ENCODE data around the gene SS18L1. TPM values are rescaled to one million over a fixed set of nuclear protein-coding genes. Genes with fewer than 3 reads are reported as not detected.
"Not testable (repeated sequence)": the region's sequence is repeated elsewhere in the genome, so short reads cannot be mapped to it uniquely, and the experiment has no call there.

The SS18L1 gene
- total RNA-seq, 1 donor from 2014 or later, result 8.0 TPM

DNA sequence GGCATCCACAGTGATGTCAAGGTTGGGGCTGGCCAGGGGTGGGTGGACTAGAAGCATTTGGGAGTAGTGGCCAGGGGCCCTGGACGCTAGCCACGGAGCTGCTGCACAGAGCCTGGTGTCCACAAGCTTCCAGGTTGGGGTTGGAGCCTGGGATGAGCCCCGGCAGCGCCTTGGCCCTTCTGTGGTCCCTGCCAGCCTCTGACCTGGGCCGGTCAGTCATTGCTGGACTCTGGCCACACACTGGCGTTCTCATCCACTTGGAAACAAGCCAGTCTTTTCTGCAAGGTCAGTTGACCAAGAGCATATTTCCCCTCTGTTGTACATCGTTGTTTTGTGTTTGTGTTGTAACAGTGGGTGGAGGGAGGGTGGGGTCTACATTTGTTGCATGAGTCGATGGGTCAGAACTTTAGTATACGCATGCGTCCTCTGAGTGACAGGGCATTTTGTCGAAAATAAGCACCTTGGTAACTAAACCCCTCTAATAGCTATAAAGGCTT is 8.8 kb upstream of the SS18L1 start:
- intact Hi-C loops (cut with DNase I), result loop anchor here (5.0 kb wide), 2 partner anchors 107 to 122 kb away; no protein-coding TSS in a partner anchor
- no peak for DNase-seq (ENCODE audit: low spot score)

DNA sequence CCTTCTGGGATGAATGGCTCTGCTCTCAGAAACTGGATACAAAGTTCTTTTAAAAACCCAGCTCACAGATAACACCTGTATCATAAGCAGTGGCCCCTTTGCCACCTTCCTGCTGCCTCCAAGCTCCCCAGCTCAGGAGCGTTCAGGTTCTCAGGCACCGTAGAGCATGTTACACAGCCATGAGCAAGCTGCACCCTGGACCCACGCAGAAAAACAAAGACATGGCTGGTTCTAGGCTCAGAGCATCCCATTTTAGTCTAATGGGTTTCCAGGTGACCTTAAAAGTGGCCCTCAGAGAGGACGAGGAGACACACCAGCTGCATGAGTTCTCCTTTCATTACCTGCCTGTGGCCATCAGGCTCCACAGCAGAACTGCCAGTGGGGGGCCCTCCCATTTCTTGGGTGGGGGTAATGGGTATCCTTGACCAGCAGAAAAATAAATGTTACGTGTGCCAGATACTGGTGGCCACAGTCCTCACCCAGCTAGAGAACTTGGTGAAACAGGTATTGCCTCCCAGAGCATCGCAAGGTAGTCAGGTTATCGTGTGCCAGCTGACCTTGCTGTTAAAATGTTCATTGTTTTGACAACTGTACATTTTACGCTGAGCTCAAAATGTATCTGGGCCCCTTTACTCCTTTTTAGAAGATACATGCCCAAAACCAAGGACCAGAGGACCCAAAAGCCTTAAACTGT is 7.8 kb upstream of the SS18L1 start:
- intact Hi-C loops (cut with DNase I), result loop anchor here (5.0 kb wide), 2 partner anchors 108 to 123 kb away; no protein-coding TSS in a partner anchor
- no peak for DNase-seq (ENCODE audit: low spot score)

DNA sequence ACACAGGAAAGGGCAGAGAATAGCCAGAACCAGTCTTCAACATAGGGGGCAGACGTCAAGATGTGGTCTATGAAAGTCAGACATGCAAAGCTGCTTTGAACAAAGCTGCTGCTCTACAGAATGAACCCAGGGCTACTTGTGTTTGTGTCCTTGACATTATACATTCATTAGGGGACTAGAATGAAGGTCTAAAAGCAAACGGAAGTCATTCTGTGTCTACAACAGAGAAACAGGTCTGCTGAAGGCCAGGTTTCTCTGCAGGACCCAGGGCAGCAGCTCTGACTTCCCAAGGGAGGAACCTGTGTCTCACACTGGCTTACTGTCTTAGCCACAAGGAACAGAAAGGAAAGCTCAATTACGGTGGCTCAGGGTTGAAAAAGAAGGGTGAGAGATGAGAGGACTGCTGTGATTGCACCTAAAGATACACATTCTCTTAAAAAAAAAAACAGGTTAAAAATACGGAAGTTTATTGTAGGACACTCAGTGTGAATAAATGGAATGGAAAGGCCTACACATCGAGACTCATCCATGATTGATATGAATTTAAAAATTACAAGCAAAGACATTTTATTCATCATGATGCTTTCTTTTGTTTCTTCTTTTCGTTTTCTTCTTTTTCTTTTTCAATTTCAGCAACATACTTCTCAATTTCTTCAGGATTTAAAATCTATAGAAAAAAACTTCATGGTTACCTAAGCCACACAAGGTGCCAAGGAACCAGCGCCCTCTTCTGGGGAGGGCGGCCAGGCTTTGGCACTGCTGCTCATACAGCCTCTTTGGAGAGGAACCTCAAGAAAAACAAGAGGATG is 7.1 kb upstream of the SS18L1 start:
- intact Hi-C loops (cut with DNase I), result loop anchor here (5.0 kb wide), 2 partner anchors 109 to 124 kb away; no protein-coding TSS in a partner anchor
- DNase-seq (ENCODE audit: low spot score), result no peak

DNA sequence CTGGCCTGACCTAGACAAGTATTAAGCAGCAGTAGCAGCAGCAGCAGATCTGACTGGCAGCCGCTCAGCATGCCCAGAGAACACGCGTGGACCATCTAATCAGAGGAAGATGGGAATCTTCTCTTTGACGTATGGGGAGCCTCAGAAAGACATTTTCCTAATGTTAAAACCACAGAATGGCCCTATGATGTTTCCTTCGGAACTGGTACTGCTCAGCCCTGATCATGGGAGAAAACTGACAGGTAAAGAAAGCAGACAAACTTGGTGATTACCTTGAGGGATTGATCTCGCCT is 6.5 kb upstream of the SS18L1 start:
- no peak for DNase-seq (ENCODE audit: low spot score)
- intact Hi-C loops (cut with DNase I), result loop anchor here (5.0 kb wide), 2 partner anchors 110 to 125 kb away; no protein-coding TSS in a partner anchor

DNA sequence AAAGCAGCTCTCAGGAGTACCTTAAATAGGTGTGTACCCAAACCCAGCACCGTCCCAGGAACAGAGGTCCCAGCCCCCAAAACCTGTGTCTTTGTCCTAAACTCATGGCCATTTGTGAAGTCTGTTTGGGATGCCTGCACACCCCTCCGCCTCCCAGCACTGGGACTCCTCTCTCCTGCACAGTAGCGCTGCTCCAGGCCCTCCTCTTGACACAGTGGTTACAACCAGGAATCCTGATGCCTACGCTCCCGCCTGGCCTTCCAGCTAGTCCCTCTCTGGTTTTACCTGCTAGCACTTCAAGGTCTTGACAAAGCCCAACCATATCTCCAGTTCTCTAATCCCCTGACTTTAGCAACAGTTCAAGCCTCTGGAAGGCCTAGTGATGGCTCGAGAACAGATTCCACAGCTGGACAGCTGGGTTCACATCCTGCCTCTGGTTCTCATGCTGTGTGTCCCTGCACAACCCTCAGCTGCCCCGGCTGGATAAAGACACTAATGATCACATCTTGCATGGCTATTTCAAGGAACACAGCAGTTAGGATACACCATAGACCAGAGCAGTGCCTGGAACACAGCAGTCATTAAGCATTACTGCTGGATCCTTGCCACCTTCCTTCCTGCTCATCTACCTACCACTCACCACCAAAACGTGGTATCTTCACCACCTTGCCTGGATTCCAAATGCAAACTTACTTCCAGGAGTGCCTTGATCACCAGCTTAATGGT is 5.9 kb upstream of the SS18L1 start:
- intact Hi-C loops (cut with DNase I), result loop anchor here (5.0 kb wide), 2 partner anchors 110 to 125 kb away; no protein-coding TSS in a partner anchor
- DNase-seq (ENCODE audit: low spot score), result no peak

DNA sequence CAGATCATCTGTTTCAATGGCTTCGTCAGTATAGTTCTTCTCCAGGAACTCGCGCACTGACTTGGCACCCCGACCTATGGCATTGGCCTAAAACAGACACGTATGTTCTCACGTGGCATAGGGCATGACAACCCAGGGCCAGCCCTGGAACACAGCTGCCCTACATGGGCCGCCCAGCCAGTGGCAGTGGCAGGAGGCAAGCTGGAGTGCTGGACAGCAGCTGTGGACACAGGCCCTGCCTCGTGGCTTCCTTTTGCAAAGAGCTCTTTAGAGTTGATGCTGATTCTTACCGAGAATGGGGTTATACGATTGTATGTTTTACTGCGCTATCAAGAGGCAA is 5.4 kb upstream of the SS18L1 start:
- intact Hi-C loops (cut with DNase I), result loop anchor here (5.0 kb wide), 2 partner anchors 111 to 126 kb away; no protein-coding TSS in a partner anchor
- no peak for DNase-seq (ENCODE audit: low spot score)

DNA sequence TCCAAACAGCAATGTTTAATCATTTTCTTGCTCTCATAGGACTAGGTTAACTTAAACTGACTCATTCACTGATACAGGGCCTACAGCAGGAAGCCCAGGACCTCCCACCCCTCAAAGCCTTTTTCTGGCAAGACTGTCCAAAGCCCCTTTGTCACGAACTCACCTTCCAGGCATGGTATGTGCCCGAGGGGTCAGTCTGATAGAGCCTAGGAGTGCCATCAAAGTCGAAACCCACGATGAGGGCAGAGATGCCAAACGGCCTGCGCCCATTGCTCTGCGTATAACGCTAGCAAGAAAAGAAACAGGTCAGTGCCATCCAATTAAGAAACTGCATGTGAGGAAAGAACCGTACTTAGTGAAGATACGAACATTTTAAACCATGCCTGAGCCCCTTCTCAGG is 4.7 kb upstream of the SS18L1 start:
- intact Hi-C loops (cut with DNase I), result loop anchor here (5.0 kb wide), 2 partner anchors 112 to 127 kb away; no protein-coding TSS in a partner anchor
- DNase-seq (ENCODE audit: low spot score), result no peak

DNA sequence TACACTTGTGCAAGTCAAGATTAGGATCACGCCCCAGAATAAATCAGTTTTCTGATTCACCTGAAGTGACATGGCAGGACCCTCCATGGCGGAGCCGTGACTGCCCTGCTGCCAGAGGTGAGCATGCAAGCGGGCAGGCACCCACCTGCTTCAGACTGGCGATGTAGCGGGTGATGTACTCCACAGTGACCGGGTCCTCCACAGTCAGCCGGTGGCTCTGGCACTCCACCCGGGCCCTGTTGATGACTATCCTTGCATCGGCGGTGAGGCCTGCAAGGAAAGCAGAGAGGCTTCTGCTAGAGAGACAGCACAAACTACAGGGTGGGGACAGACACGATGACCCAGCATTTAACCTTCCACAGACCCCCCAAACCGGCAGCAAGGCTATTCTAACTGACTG is 3.9 kb upstream of the SS18L1 start:
- no peak for DNase-seq (ENCODE audit: low spot score)
- intact Hi-C loops (cut with DNase I), result loop anchor here (5.0 kb wide), 3 partner anchors 77 to 127 kb away; no protein-coding TSS in a partner anchor

DNA sequence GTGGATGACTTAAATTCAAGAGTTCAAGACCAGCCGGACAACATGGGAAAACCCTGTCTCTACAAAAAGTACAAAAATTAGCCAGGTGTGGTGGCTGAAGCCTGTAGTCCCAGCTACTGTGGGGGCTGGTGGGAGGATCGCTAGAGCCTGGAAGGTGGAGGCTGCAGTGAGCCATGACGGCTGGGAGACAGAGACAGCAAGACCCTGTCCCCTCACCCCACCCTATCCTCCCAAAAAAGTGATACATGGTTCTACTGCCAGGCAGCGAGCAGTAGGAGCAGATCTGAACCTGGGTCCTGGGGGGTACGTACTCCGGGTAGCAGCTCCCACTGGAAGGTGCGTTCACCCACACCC is 2.5 kb upstream of the SS18L1 start:
- intact Hi-C loops (cut with DNase I), result loop anchor here (5.0 kb wide), 1 partner anchor 79 kb away; no protein-coding TSS in a partner anchor
- no peak for DNase-seq (ENCODE audit: low spot score)

DNA sequence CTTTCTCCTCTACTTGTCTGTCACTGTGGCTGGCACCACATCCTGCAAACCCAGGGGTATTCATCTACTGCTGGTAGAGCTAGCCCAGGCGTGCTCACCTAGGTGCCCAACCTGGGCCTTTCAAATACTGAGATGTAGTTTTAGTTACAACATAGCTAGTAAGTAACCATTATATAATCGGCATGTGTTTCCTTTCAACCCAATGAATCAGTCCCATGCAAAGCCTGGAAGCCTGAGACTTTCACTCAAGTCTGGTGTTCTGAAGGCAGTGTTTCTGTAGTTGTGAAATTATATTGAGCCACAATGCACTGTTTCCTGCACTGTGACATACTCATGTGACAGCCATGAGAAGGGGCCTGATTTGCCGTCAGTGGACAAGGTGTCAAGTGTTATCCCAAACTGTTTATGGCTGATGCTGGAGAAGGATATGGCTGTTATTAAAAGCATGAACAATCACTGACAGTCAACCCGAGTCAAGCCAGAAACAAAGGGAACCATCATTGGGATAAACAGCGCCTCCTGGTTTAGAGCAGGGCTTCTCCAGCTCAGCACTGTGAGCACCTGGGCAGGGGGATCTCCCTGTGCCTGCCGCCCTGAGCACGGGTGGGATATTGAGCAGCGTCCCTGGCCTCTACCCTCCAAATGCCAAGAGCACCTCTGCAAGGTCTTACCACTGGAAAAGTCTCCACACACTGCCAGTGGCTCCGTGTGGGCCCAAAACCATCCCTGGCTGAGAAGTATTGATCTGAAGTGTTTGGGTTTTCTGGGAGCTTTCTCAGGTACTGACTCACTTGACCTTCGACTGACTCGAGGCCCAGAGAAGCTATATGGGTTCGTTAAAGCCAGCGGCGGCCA is 1.9 kb upstream of the SS18L1 start:
- intact Hi-C loops (cut with DNase I), result loop anchor here (2.0 to 5.0 kb wide), 2 partner anchors 19 to 79 kb away; partner anchors contain the start of gene LSM14B
- no peak for DNase-seq (ENCODE audit: low spot score)

DNA sequence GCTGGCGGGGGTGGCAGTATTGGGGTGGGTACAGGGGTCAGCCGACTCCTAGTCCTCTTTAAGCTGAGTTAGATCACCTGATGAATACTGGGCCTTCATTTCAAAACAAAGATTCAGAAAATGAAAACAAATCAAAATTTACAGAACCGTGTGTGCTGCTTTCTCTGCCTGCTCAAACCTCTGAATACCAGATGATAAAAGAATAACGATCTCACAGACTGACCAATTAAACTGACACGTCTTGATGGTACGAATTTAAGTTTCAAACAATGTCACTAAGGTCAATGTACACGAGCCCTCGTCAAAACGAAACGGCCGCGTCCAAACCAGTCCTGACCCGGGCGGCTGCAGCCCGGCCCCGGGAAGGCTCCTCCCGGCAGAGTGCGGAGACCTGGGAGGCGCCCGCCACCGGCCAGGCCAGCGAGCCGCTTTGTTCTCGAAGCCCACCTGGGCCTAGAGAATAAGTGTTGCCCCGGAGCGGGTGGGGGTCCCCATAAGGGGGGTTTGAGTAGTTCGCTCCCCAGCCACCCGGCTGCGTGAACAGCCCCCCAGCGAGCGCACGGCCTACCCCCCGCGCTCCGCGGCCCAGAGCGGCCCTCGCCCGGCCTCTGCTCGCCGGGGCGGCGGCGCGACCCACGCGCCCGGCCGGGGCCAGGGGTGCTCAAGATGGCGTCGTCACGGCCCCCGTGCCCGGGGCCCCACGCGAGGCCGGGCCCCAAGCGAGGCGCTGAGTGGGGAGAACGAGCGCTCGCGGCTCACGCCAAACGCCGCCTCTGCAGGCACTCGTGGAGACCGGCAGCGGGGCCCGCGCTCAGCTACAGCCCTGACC is 1.1 kb upstream of the SS18L1 start:
- intact Hi-C loops (cut with DNase I), result loop anchor here (2.0 to 5.0 kb wide), 2 partner anchors 20 to 80 kb away; partner anchors contain the start of gene LSM14B
- no peak for DNase-seq (ENCODE audit: low spot score)

DNA sequence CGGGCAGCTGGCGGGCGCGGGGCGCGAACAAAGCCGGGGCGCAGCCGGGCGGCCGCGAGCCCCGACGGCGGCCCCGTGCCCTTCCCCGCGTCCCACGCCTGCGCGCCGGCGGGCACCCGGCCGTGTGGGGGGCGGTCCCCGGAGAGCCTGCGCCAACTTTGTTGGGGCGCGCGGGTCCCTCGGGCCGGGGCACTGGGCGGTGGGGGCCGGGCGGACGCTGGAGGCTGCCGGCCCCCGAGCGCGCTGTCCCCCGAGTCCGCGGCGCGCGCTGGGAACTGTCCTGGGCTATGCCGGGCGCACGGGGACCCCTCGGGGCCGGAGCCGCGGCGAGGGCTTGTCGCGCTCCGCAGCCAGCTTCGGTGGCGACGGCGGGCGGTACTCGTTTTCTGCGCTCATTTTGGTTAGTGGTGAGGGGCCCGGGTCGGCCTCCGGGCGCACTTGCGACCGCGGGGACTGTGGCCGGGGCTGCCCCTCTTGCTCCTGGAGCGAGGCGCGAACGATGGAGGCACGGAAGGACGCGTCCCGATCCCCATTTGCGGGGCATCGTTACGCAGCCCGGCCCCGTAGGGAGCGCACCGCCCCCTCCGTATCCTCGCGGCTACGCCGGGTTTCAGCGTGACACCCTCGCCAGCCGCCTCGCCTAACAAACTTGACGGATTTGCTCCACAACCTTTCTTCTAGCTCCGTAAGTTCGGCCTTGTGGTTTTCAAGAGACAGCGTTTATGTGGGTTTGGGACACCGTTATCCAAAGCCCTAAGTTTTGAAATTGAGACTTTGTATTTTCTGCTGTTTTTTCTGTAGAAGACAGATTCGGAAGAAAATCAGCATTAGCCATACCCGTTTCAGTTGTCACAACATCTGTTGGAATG is 622 bp downstream of the SS18L1 start:
- intact Hi-C loops (cut with DNase I), result loop anchor here (2.0 to 5.0 kb wide), 2 partner anchors 21 to 82 kb away; partner anchors contain the start of gene LSM14B
- no peak for DNase-seq (ENCODE audit: low spot score)

DNA sequence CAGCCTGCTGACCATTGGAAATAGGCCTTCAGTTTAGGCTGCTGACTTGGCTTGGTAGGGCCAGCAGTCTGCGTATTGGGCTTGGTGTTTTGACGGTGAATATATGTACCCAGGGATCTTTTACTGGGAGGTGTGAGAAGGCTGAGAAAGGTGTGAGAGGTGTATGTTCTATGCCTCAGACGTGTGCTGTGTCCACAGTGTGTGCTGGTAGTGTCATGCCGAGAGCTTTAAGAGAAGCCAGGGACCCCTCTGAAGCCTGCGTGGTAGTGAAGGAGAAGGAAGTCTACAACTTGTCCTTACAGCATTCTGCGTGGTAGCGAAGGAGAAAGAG is 2.1 kb downstream of the SS18L1 start:
- DNase-seq (ENCODE audit: low spot score), result no peak

DNA sequence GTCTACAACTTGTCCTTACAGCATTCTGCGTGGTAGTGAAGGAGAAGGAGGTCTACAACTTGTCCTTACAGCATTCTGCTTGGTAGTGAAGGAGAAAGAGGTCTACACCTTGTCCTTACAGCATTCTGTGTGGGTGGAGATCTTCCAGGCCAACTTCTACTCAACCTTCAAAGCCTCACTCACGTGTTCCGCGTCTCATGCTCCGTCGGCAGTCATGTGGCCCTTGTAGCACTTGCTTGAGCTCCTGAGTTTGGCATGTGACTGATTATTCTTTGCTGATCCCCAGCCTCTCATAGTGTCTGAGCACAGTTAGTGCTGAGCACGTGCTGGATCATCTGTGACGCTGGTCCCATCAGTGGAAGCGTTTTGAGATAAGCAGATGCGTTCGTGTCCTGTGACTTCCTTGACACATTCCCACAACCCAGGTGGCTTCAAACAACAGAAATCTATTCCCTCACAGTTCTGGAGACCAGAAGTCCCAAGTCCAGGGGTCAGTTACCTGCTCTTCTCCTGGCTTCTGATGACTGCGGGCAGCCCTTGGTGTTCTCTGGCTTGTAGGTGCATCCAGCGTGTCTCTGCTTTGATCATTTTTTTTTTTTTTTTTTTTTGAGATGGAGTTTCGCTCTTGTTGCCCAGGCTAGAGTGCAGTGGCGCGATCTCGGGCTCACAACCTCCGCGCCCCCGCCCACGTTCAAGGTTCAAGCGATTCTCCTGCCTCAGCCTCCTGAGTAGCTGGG is 2.6 kb downstream of the SS18L1 start:
- no peak for DNase-seq (ENCODE audit: low spot score)
- intact Hi-C loops (cut with DNase I), result no loop called here

More for the DNA sequence above, 2.1 kb downstream of the SS18L1 start:
- intact Hi-C loops (cut with DNase I), result no loop called here

DNA sequence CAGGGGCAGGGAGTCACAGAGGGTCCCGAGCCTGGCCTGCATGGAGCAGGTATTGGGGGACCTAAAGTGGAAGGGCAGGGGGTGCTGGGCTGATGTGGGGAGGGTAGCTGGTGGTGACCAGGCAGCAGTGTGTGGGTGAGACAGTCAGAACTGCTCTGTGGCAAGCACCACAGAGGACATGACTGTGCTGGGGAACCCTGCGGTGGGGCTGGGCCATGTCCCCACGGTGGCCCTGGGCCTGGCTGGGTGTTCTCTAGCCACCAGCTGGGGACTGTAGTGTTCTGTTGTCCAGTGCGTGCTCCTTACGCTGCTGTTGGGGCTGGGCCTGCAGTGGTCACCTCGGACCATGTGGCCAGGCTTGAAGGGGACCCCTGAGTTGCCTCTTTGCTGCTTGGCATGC is 3.6 kb downstream of the SS18L1 start:
- DNase-seq (ENCODE audit: low spot score), result no peak
- intact Hi-C loops (cut with DNase I), result no loop called here

DNA sequence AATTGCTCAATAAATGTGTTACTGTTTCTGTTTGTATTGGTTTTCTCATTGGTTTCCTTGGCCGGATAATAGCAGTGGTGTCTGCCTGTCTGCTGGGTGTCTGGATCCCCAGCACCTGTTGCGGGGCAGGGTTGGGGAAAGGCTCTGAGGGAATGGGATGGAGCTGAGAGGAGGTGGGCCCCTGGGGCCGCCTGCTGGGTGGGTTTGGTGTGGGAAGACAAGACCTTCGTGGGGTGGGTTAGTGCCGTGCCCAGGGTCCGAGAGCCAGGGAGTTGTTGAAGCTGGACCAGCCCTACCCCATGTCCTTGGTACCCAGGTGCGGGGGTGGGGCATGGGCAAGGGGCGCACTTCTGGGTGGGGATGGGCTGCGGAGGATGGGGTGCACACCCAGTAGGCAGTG is 4.0 kb downstream of the SS18L1 start:
- intact Hi-C loops (cut with DNase I), result no loop called here
- DNase-seq (ENCODE audit: low spot score), result no peak

DNA sequence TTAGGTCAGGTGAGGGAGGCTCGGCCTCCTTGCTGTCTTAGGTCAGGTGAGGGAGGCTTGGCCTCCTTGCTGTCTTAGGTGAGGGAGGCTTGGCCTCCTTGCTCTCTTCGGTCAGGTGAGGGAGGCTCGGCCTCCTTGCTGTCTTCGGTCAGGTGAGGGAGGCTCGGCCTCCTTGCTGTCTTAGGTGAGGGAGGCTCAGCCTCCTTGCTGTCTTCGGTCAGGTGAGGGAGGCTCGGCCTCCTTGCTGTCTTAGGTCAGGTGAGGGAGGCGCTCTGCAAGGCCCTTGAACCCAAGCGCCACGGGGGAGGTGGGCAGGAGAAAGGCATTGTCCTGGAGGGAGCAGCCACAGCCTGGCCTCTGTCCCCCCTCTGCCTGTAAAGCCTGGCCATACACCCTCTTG is 4.8 kb downstream of the SS18L1 start:
- intact Hi-C loops (cut with DNase I); DNase-seq (ENCODE audit: low spot score): not testable (repeated sequence)

Measured in cardiac septum (tissue), 1 donor.